SJSA1 (cell line): ENCODE measurements around the gene EXTL1. TPM values are rescaled to one million over a fixed set of nuclear protein-coding genes. Genes with fewer than 3 reads are reported as not detected.

Source experiments
- DNase-seq, 2 experiments: peaks; one replicate each; pipeline ENCODE4 v3.0.0-alpha.2; 2015 to 2020; ENCODE audit warnings: low spot score in 2 of 2, low read depth in 1 of 2
- H3K27ac ChIP-seq: fragments of 250-450 bp; sonication (Bioruptor Pico); 2 replicates; pipeline ENCODE4 v1.5.1; 2020; ENCODE audit warnings: mild to moderate bottlenecking, moderate library complexity
- H3K27me3 ChIP-seq: fragments of 250-450 bp; sonication (Bioruptor Pico); replicated peaks from 2 replicates; pipeline ENCODE4 v1.5.1; 2020; ENCODE audit warnings: mild to moderate bottlenecking, moderate library complexity
- H3K36me3 ChIP-seq: fragments of 250-450 bp; sonication (Bioruptor Pico); 2 replicates; pipeline ENCODE4 v1.5.1; 2020; ENCODE audit warnings: mild to moderate bottlenecking
- H3K4me1 ChIP-seq: fragments of 250-450 bp; sonication (Bioruptor Pico); replicated peaks from 2 replicates; pipeline ENCODE4 v1.6.1; 2021; ENCODE audit warnings: mild to moderate bottlenecking
- H3K4me3 ChIP-seq: fragments of 250-450 bp; sonication (Bioruptor Pico); 2 replicates; pipeline ENCODE4 v1.5.1; 2020; ENCODE audit warnings: mild to moderate bottlenecking
- H3K9me3 ChIP-seq: fragments of 250-450 bp; sonication (Bioruptor Pico); replicated peaks from 2 replicates; pipeline ENCODE4 v1.5.1; 2020; ENCODE audit warnings: mild to moderate bottlenecking
- total RNA-seq: library from RNA; depleted of rRNA; stranded (reverse); fragments of >200 nt; shearing (Covaris generic); gene quantifications from 2 replicates; pipeline ENCODE4 v1.2.3, GENCODE V29; 2014

Gene EXTL1
- total RNA-seq, 1 experiment from 2014 or later = 0.08 TPM

DNA sequence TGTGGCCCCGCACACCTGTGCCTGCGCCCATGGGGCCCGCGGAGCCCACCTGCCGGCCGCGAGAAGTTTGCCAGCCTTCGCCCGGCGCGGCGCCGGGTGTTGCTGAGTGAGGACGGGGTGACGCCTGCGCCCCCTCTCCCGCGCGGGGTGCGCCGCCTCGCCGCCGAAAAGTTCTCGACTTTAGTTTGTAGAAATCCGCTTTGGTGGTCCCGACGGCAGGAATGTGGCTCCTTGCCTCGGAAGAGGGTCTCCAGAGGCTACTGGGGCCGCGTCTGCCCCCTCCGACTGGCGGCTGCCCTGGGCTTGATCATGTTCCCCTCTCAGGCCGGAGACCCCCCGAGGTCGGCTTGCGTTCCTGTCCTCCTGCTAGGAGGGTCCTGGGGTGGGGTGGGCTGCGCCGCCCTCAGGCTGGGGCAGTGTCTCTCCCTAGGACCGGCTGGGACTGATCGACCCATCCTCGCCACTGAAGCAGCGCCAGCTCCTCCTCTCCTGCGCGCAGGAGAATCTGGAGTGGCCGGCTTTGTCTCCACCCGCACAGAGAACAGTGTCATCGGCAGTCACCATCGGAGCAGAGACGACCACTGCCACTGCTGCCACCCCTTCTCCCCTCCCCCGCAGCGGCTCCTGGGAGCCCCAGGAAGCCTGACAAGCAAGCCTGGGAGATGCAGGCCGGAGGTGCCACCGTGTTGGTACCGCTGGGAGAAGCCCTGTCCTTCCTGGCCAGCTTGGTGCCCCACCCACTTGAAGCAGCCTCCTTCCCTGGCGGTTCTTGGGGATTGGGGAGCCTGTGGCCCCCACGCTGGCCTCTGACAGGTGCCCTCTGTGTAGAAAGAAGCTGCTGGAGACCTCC, 24.9 kb downstream of the EXTL1 start:
- Histone ChIP-seq H3K27ac (no peak overlapping the region), H3K36me3 (no peaks in the 10 kb centered on the region), H3K4me1 (peaks cover 5% of the 10 kb centered on the region), H3K27me3 (peaks cover 80% of the 10 kb centered on the region), H3K4me3 (no peak overlapping the region), H3K9me3 (no peaks in the 10 kb centered on the region)
- DNase-seq = no peak

DNA sequence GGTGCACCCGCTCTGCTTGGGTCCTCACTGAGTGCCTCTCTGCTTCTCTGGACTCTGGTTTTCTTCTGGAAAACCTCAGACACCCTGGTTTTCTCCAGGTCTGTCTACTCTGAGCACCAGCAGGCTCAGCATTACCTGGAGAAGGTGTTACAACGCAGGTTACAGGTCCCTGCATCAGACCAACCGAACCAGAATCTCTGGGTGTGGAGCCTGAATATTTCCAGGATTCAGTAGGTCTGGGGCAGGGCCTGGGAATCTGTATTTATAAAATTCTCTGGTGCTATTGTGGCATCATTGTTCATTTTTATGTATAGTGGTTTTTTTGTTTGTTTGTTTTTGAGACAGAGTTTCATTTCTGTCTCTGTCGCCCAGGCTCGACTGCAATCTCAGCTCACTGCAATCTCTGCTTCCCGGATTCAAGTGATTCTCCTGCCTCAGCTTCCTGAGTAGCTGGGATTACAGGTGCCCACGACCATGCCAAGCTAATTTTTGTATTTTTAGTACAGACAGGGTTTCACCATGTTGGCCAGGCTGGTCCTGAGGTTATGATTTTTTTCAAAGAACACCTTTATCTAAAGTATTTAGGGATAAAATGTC, 25.8 kb downstream of the EXTL1 start:
- H3K27ac ChIP-seq = no peak overlapping the region
- no peaks in the 10 kb centered on the region for H3K9me3 ChIP-seq
- peaks cover 5% of the 10 kb centered on the region for H3K4me1 ChIP-seq
- H3K27me3 ChIP-seq = peaks cover 84% of the 10 kb centered on the region
- no peak for DNase-seq
- no peaks in the 10 kb centered on the region for H3K36me3 ChIP-seq
- no peak overlapping the region for H3K4me3 ChIP-seq

DNA sequence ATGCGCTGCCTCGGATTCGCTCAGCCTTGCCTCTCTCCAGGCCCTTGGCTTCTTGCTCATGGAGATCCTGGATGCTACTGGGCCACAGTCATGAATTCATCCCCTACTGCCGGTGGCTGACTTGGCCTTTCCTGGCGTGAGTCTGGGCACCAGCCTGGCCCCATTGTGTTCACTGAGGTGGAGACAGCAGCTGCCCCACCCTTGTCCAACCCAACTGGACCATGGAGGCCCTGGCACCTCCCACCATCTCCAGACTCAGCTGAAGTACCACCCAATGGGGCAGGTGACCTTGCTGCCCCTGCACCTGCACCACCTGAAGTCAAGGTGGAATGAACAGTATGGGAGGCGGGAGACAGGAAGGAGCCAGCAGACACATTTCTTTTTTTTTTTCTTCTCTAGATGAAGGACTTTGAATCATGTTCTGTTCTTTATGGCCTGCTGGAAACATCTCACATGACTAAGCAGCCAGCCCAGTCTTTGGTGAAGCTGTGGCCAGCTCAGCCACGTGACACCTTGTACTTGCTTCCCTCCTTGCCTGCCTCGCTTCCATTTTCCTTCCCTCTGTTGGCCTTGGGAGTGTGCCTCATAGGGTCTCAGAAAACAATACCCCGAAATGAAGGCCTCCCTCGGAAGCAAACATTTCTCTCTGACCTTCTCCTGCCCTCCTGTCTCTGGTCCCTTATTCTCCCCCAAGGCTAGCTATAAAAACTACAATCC, 28.1 kb downstream of the EXTL1 start:
- H3K27me3 ChIP-seq = peaks cover 83% of the 10 kb centered on the region
- H3K4me1 ChIP-seq = peaks cover 5% of the 10 kb centered on the region
- H3K27ac ChIP-seq = no peak overlapping the region
- H3K9me3 ChIP-seq = no peaks in the 10 kb centered on the region
- H3K36me3 ChIP-seq = no peaks in the 10 kb centered on the region
- no peak for DNase-seq
- H3K4me3 ChIP-seq = no peak overlapping the region

DNA sequence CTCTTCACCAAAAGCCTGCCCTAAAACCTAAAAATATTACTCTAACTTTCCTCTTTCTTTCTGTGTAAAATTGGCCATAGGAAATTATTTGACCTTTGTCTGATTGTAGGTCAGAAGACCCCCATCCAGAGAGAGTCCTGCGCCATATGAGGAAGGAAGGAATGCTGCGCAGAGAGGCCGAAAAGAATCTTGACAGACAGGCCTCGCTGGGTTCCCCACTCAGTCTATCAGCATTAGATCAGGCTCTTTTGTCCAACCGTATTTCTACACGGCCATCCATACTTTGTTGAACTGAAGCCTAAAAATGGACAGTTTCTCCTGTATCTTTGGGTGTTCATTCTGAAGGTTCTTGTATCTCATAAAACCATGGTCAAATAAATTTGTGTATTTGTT, 28.7 kb downstream of the EXTL1 start:
- H3K27ac ChIP-seq = no peak overlapping the region
- DNase-seq = no peak
- H3K4me1 ChIP-seq = peaks cover 5% of the 10 kb centered on the region
- peaks cover 83% of the 10 kb centered on the region for H3K27me3 ChIP-seq
- no peaks in the 10 kb centered on the region for H3K36me3 ChIP-seq
- H3K4me3 ChIP-seq = no peak overlapping the region
- H3K9me3 ChIP-seq = no peaks in the 10 kb centered on the region

DNA sequence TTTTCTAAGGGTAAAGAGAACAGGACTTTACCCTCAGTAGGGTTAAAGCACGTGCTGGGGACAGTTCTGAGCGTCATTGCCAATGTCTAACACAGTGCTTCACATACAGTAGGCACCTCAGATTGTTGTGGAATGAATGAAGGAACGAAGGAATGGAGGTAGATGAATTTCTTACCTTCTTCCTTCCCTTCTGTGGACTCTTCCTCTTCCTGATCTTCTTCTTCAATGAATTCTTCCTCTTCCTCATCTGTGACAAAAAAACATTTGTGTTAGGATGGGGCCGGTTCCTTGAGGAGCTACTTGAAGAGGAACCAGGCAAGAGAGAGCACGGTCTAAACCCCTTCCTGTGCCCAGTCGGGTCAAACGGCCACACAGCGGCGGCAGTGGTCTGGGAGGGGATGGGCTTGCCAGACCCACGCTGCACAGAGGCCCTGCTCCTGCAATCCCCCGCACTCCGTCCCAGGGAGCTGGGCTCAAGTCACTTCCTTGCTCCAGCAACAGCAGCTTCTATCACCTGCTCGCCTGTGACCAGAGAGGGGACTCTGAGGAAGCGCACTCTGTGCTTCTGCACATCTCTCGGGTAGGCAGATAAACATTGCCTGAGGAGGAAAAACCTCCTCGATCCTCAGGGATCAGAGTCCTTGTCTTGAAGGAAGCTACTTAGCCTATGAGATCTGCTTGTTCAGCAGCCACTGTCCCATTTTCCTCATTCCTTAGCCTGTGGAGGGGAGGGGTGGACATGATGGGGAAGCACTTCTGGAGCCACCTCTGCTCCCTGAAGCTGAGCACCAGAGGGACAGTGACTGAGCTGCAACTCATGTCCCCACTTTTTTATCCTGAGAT, 32.4 kb downstream of the EXTL1 start:
- Histone ChIP-seq H3K4me1 (no peaks in the 10 kb centered on the region), H3K4me3 (no peak overlapping the region), H3K36me3 (no peaks in the 10 kb centered on the region), H3K9me3 (no peaks in the 10 kb centered on the region), H3K27me3 (peaks cover 65% of the 10 kb centered on the region), H3K27ac (no peak overlapping the region)
- DNase-seq = no peak

DNA sequence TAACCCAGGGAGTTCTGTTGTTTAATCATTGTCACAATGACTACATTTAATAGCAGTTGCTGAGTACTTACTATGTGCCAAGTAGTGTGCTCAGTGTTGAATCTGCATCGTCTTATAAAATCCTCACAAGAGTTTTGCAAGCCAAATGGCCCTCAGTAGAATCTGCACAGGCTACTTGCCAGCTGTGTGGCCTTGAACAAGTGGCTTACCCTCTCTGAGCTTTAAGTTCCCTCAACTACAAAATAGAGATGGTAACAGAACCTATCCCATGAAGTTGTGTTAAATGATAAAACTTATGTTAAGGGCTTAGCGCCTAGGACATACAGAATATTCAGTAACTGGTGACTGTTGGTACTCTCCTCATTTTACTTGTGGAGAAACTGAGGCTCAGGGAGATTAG, 33.5 kb downstream of the EXTL1 start:
- Histone ChIP-seq H3K4me1 (no peaks in the 10 kb centered on the region), H3K4me3 (no peak overlapping the region), H3K27me3 (peaks cover 71% of the 10 kb centered on the region), H3K36me3 (no peaks in the 10 kb centered on the region), H3K9me3 (no peaks in the 10 kb centered on the region), H3K27ac (no peak overlapping the region)
- no peak for DNase-seq

DNA sequence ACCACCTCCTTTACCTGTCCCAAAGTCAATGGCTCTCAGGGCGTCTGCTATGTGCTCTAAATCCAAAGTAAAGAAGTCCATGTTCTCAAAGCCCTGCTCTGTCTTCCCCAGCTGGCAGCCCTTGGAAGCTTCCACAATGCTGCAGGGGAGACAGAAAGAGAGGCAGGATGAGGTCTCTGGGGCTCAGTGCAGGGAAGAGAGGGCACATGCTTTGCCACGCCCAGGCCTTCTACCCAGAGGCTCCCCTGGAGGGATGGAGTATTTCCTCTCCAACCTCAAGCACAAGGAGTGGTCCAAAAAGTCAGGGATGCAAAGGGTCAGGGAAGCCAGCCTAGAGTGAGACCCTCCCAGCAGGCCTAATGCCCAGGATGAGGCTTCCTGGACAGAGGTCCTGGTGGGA, 35.6 kb downstream of the EXTL1 start:
- no peaks in the 10 kb centered on the region for H3K36me3 ChIP-seq
- no peak for DNase-seq
- no peaks in the 10 kb centered on the region for H3K4me1 ChIP-seq
- H3K27ac ChIP-seq = no peak overlapping the region
- H3K27me3 ChIP-seq = peaks cover 61% of the 10 kb centered on the region
- no peaks in the 10 kb centered on the region for H3K9me3 ChIP-seq
- H3K4me3 ChIP-seq = no peak overlapping the region

DNA sequence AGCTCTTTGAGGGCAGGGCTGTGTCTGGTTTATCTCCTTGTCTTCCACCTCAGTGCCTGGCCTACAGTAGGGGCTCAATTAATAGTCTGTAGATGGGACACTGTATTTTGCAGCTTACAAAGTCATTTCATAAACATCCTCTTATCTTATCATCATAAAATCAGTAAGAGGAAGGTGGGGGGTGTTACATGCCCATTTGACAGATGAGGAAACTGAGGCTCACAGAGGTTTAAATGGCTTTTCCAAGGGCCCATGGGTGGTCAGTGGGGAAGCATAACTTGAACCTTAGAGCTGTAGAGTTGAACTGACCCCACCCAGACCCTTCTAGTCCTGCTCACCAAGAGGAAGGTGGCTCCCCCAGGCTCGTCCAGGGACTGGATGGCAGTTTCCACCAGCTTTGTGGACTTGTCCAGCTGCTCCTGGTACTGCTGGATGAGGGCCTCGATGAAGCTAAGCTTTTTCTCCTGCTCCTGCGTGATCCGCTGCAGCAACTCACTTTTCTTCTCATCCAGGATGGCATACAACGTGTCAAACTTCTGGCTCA, 36.5 kb downstream of the EXTL1 start:
- peaks cover 54% of the 10 kb centered on the region for H3K27me3 ChIP-seq
- no peak overlapping the region for H3K4me3 ChIP-seq
- no peaks in the 10 kb centered on the region for H3K9me3 ChIP-seq

DNA sequence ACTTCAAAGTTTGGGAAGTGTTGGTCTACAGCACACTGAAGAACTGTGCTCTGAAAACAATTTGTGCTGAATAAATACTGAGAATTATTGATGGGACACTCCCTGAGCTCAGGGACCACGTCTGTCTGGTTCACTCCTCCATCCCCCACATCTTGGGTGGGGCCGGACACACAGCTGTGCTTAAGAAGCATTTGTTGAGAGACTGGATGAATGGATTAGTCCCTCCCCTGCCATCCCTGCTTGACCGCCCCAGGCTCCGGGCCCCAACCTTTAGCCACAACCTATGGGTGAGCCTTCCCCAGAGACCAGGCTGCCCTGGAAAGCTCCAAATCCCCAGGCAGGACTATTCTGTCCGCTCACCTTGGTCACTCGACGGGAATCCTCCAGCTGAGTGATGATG, 38.3 kb downstream of the EXTL1 start:
- peaks cover 49% of the 10 kb centered on the region for H3K27me3 ChIP-seq
- H3K9me3 ChIP-seq = no peaks in the 10 kb centered on the region
- no peaks in the 10 kb centered on the region for H3K36me3 ChIP-seq
- no peak overlapping the region for H3K4me3 ChIP-seq
- DNase-seq = no peak
- H3K27ac ChIP-seq = no peak overlapping the region
- H3K4me1 ChIP-seq = no peaks in the 10 kb centered on the region

More for the DNA sequence above, 36.5 kb downstream of the EXTL1 start:
- no peak overlapping the region for H3K27ac ChIP-seq
- no peaks in the 10 kb centered on the region for H3K36me3 ChIP-seq
- DNase-seq = no peak
- H3K4me1 ChIP-seq = no peaks in the 10 kb centered on the region

DNA sequence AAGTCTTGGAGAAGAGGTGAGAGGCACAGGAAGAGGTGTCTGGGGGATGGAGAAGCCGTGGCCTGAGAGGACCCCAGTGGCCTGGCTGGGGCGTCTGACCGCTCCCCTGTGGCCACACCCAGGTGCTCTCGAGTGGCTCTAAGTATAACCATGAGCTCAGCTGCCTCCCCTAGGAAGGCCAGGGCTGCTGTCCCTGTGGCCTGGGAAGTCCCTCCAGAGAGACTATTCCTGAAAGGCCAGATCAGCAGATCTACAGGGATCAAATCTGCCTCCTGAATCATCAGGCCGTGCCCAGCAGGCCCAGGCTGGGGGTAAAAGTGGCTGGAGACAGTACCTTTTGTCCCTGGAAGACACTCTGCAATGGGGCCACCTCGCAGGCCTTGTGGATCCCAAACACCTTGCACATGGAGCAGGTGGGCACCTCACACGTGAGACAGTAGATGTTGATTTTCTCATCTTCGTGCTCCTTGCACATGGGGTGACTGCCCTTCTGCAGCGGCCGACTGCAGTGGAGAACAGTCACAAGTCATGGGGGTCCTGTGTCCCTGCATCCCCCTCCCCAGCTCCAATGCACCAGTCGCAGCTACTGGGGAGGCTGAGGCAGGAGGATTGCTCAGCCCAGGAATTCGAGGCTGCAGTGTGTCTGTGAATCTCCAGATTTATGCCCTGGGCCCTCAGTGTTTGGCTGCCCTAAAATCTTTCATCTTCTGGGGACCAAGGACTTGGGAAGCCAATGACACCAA, 39.4 kb downstream of the EXTL1 start:
- no peaks in the 10 kb centered on the region for H3K9me3 ChIP-seq
- peaks cover 43% of the 10 kb centered on the region for H3K27me3 ChIP-seq
- no peaks in the 10 kb centered on the region for H3K4me1 ChIP-seq
- H3K36me3 ChIP-seq = no peaks in the 10 kb centered on the region
- no peak for DNase-seq
- H3K4me3 ChIP-seq = no peak overlapping the region
- no peak overlapping the region for H3K27ac ChIP-seq

DNA sequence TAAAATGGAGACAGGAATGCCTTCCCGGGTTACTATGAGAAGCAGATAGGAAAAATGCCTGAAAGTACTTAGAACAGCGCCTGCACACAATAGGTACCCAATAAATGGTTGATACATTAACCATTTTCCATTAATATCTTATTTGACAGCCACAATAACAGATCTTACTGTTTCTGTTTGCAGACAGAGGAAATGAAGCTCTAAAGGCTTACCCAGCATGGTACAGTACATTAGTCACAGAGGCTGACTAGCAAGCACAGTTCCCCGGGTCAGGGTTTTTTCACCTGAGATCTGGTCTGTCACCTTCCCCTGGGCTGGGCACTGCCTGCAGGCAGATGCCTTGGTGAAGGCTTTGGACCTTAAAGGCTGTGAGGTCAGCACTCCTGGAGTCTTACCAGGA, 43.0 kb downstream of the EXTL1 start:
- DNase-seq = no peak
- Histone ChIP-seq H3K36me3 (no peaks in the 10 kb centered on the region), H3K27me3 (peaks cover 40% of the 10 kb centered on the region), H3K27ac (no peak overlapping the region), H3K9me3 (no peaks in the 10 kb centered on the region), H3K4me3 (no peak overlapping the region), H3K4me1 (no peaks in the 10 kb centered on the region)

DNA sequence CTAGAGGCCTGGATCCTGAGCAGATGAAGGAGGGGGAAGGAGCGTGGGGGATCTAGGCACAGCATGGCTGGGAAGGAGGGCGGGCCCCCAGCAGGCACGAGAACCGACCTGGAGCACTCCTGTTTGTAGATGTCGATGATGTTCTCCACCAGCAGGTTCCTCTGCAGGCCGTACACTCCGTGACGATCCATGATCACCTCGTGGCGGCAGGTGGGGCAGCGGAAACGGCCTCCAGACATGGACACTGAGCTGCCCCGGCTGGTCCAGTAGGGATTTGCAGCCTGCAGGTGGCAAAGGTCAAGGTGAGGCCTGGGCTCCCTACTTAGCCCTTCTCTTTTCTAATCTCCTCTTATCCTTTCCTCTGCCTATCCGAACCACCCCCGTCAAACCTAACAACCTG, 44.6 kb downstream of the EXTL1 start:
- H3K27me3 ChIP-seq = peaks cover 41% of the 10 kb centered on the region
- H3K36me3 ChIP-seq = no peaks in the 10 kb centered on the region
- no peak overlapping the region for H3K4me3 ChIP-seq
- no peak for DNase-seq
- H3K9me3 ChIP-seq = no peaks in the 10 kb centered on the region; the same call in 1 of the 2 replicates
- H3K4me1 ChIP-seq = no peaks in the 10 kb centered on the region
- no peak overlapping the region for H3K27ac ChIP-seq

DNA sequence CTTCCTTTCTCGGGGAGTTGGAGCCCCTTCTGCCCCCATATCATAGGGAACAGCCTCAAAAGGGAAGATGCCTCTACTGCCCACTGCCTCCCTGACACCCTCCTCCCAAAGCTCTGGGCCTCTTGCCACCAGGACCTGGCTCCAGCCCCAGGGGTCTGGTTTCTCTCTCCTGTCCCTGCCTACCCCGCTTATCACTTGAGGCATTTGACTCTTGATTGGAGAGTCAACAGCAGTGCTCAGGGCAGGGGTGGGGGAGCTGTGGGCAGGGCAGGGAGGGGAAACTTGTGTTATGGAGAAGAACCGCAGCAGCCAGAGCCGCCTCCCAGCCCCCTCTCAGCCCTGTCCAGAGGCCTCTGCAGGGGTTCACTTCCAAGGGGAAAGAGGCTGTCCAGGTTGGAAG, 45.3 kb downstream of the EXTL1 start:
- no peaks in the 10 kb centered on the region for H3K4me1 ChIP-seq
- no peaks in the 10 kb centered on the region; the same call in 1 of the 2 replicates for H3K9me3 ChIP-seq
- H3K36me3 ChIP-seq = no peaks in the 10 kb centered on the region
- no peak overlapping the region for H3K27ac ChIP-seq
- H3K4me3 ChIP-seq = no peak overlapping the region
- no peak for DNase-seq
- H3K27me3 ChIP-seq = peaks cover 41% of the 10 kb centered on the region
